Skeletal muscle satellite cell (primary cell): ENCODE measurements around the gene NAP1L4.

ENCODE experiments used
- H3K27me3 ChIP-seq: 2 replicates; pipeline ENCODE4 v1.7.0; 2013; ENCODE audit warnings: low read length; ENCODE audit not compliant: control insufficient read depth, insufficient read depth
- H3K36me3 ChIP-seq: 2 replicates; pipeline ENCODE4 v1.7.0; 2013; ENCODE audit warnings: mild to moderate bottlenecking, control low read depth, low read length; ENCODE audit not compliant: insufficient read depth
- H3K4me1 ChIP-seq: 2 replicates; pipeline ENCODE4 v1.7.0; 2013; ENCODE audit warnings: low read length; ENCODE audit not compliant: control insufficient read depth, insufficient read depth
- H3K4me2 ChIP-seq: 2 replicates; pipeline ENCODE4 v1.7.0; 2013; ENCODE audit warnings: mild to moderate bottlenecking, low read length
- H3K4me3 ChIP-seq: 2 replicates; pipeline ENCODE4 v1.7.0; 2013; ENCODE audit warnings: low read length
- H3K9ac ChIP-seq: 2 replicates; pipeline ENCODE4 v1.7.0; 2013; ENCODE audit warnings: mild to moderate bottlenecking, low read depth, low read length, moderate library complexity
- H3K9me3 ChIP-seq: replicated peaks from 2 replicates; pipeline ENCODE4 v1.7.0; 2013; ENCODE audit warnings: mild to moderate bottlenecking, control low read depth, low read length

The NAP1L4 gene

DNA sequence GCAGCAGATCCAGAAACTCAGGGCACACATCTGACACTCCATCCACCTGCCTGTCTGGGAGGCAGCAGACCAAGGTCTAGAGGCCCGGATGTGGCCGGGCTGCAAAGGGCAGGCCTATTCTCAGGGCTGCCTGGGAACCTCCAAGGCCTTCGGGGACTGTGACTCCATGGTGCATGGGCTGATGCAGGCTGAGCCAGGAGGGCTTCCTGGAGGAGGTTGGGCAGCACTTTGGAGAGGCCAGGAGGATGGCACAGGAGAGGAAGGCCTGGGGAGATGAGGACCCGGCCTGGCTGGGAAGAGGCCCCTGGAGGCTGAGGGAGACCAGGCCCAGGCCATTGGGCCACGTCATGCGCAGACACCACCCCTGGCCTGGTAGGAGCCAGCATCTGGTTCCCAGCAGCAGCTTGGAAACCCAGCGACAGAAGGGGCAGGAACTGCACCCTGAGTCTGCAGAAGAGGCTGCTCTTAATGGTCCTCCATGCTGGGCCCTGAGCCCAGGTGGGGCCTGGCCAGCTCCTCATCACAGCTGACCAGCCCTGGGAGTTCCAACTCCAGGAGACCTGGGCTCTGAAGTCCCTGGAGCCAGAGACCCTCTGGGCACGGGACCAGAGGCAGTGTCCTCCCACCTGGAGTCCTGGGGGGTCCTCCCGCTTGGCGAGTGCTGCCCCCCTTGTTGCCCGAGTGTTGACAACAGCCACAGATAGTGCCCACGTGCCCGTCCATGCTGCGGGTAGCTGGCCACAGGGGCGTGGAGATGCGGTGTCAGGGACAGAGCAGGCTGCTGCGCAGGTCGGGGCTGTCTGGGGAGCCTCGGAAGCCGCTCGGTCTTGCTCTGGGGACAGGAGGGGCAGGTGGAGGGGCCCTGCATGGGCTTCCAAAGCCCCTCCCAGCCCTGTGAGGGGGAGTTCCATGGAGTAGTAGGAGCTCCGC is 68.4 kb downstream of the NAP1L4 start:
- no peaks in the 10 kb centered on the region for H3K36me3 ChIP-seq
- no peak overlapping the region for H3K9ac ChIP-seq
- peaks cover 14% of the 10 kb centered on the region for H3K4me1 ChIP-seq
- no peaks in the 10 kb centered on the region for H3K27me3 ChIP-seq
- no peaks in the 10 kb centered on the region for H3K9me3 ChIP-seq
- no peak overlapping the region for H3K4me3 ChIP-seq
- no peak overlapping the region for H3K4me2 ChIP-seq

GRCh38 chr11:2922655-2923054 is 69.5 kb downstream of the NAP1L4 start:
- no peak overlapping the region for H3K4me2 ChIP-seq
- no peak overlapping the region for H3K4me3 ChIP-seq
- H3K4me1 ChIP-seq, result peaks cover 8% of the 10 kb centered on the region
- H3K9me3 ChIP-seq, result no peaks in the 10 kb centered on the region
- no peak overlapping the region for H3K9ac ChIP-seq
- H3K27me3 ChIP-seq, result no peaks in the 10 kb centered on the region
- H3K36me3 ChIP-seq, result no peaks in the 10 kb centered on the region

DNA sequence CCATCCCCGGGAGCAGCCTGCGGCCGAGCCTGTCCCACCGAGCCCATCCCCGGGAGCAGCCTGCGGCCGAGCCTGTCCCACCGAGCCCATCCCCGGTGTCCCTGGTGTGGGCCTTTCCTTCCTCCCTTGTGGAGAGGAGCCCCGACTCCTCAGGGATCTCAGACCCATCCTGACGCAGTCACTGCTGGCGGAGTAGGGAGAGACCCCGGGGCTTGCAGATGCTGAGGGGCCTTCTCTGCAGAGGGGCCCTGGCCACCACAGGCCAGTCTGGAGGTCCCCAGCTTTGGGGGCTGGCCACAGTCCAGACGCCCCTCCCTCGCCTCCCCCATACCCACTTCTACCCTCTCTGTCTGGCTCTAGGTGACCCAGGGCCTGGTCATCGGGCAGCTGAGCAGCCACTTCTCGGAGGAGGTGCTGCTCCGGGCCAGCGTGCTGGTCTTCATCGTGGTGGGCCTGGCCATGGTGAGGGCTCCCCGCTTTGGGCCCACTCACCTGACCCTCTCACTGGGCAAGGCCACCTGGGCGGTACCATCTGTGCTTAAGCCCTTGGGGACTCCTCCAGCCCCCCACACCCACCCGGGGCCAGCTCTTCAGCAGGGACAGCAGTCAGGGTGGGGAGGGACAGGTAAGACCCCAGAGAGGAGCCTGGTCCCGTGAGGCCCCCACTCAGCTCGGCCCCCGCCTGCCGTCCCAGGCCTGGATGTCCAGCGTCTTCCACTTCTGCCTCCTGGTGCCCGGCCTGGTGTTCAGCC is 70.2 kb downstream of the NAP1L4 start:
- Histone ChIP-seq H3K9ac (no peak overlapping the region), H3K4me2 (no peak overlapping the region), H3K4me3 (no peak overlapping the region), H3K4me1 (peaks cover under 1% of the 10 kb centered on the region), H3K9me3 (no peaks in the 10 kb centered on the region), H3K27me3 (no peaks in the 10 kb centered on the region), H3K36me3 (no peaks in the 10 kb centered on the region)

GRCh38 chr11:2921261-2921660 is 70.9 kb downstream of the NAP1L4 start:
- Histone ChIP-seq H3K27me3 (no peaks in the 10 kb centered on the region), H3K4me1 (no peaks in the 10 kb centered on the region), H3K36me3 (no peaks in the 10 kb centered on the region), H3K9ac (no peak overlapping the region), H3K4me3 (no peak overlapping the region), H3K4me2 (no peak overlapping the region), H3K9me3 (no peaks in the 10 kb centered on the region)

- no peaks in the 10 kb centered on the region for H3K27me3 ChIP-seq
- no peak overlapping the region for H3K9ac ChIP-seq
- H3K4me3 ChIP-seq, result no peak overlapping the region
- H3K4me2 ChIP-seq, result no peak overlapping the region
- H3K36me3 ChIP-seq, result no peaks in the 10 kb centered on the region
- H3K9me3 ChIP-seq, result no peaks in the 10 kb centered on the region
- no peaks in the 10 kb centered on the region for H3K4me1 ChIP-seq
These were observed 71.8 kb downstream of the NAP1L4 start for GRCh38 chr11:2920343-2920742.

- no peaks in the 10 kb centered on the region for H3K9me3 ChIP-seq
- no peaks in the 10 kb centered on the region for H3K36me3 ChIP-seq
- H3K4me2 ChIP-seq, result no peak overlapping the region
- H3K9ac ChIP-seq, result no peak overlapping the region
- H3K4me3 ChIP-seq, result no peak overlapping the region
- no peaks in the 10 kb centered on the region for H3K4me1 ChIP-seq
- H3K27me3 ChIP-seq, result no peaks in the 10 kb centered on the region
These were observed 72.3 kb downstream of the NAP1L4 start for GRCh38 chr11:2919837-2920236.

DNA sequence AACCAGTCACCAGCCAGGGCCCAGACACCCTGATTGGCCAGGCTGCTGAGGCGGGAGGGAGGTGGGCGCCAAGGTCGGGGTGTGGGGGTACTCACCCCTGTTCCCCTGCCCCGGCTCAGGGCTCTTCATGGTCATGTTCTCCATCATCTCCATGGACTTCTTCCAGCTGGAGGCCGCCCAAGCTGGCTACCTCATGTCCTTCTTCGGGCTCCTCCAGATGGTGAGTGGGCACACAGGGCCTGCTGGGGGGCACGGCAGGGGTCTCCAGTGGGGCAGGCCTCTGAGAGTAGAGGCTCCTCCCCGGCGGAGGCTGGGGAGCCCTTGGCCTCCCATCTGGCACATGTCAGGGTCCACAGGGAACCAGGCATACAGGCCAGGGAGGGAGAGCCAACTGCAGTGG is 72.9 kb downstream of the NAP1L4 start:
- Histone ChIP-seq H3K27me3 (no peaks in the 10 kb centered on the region), H3K4me2 (no peak overlapping the region), H3K4me3 (no peak overlapping the region), H3K36me3 (no peaks in the 10 kb centered on the region), H3K4me1 (no peaks in the 10 kb centered on the region), H3K9ac (no peak overlapping the region), H3K9me3 (no peaks in the 10 kb centered on the region)

DNA sequence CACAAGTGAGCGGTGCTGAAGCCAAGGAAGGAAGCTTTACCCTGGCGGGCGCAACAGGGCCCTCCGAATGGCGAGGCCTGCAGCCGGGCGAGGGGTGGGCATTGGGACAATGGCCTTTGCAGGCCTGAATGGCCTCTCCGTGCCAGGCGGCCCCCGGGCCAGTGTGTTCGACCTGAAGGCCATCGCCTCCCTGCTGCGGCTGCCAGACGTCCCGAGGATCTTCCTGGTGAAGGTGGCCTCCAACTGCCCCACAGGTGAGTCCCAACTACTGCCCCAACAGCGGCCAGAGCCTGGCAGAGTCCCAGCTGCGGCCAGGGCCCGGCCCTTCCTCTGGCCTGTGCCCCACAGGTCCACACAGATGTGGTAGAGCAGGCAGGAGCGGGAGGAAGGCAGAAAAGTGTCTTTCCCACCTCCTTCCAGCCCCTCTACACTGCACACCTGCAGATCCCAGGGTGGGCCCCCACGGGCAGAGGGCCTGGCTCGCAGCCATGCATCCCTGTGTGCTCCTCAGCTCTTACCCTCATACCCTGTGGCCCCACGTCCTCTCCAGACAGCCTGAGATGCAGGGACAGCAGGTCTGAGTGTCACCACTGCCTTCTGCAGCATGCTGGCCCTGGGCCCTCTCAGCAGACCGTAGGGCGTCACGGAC is 74.2 kb downstream of the NAP1L4 start:
- H3K4me1 ChIP-seq, result peaks cover 9% of the 10 kb centered on the region
- no peaks in the 10 kb centered on the region for H3K27me3 ChIP-seq
- no peaks in the 10 kb centered on the region for H3K9me3 ChIP-seq
- no peak overlapping the region for H3K4me3 ChIP-seq
- H3K36me3 ChIP-seq, result no peaks in the 10 kb centered on the region
- H3K4me2 ChIP-seq, result no peak overlapping the region
- no peak overlapping the region for H3K9ac ChIP-seq

GRCh38 chr11:2916892-2917645 is 75.1 kb downstream of the NAP1L4 start:
- Histone ChIP-seq H3K4me2 (no peak overlapping the region), H3K9ac (no peak overlapping the region), H3K4me1 (peaks cover 18% of the 10 kb centered on the region), H3K9me3 (no peaks in the 10 kb centered on the region), H3K27me3 (no peaks in the 10 kb centered on the region), H3K4me3 (no peak overlapping the region), H3K36me3 (no peaks in the 10 kb centered on the region)

DNA sequence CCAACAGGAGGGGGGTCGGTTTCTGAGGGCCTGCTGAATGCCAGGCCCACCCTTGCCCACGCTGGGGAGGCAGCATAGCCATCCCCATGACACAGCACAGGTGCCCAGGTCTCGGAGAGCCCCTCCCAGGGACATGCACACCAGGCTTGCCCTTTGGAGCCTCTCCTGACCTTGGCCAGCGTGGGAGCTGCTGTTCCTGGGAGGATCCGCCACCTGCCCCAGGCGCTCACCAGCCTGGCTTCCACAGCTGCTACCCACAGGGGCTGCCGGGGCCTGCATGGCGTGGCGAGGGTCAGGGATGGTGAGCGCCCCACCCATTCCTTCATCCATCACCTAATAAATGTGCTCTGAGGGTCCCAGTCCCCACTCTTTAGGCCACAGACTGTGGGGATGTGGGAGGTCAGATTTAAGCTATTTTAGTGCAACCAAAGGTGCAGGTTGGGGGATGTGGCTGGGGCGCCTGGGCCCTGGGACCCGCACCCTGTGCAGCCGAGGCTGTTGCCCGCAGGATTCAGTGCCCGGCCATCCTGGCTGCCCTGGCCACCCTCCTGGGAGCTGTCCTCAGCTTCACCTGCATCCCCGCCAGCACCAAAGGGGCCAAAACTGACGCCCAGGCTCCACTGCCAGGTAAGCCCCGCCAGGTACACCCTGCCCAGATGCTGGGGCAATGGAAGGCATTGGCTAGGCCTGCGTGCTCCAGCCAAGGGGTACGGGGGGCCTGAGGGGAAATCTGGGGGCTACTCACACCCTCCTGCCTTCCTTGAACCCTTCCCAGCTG is 75.8 kb downstream of the NAP1L4 start:
- H3K4me2 ChIP-seq, result no peak overlapping the region
- no peaks in the 10 kb centered on the region for H3K9me3 ChIP-seq
- H3K4me1 ChIP-seq, result peaks cover 22% of the 10 kb centered on the region
- no peaks in the 10 kb centered on the region for H3K27me3 ChIP-seq
- H3K36me3 ChIP-seq, result no peaks in the 10 kb centered on the region
- no peak overlapping the region for H3K4me3 ChIP-seq
- no peak overlapping the region for H3K9ac ChIP-seq
